IPS-NIHi7 (cell line): ENCODE measurements around the gene IFNB1.

Source experiments
- DNase-seq: peaks from one replicate; pipeline ENCODE4 v3.0.0; 2012; ENCODE audit warnings: mixed read lengths; ENCODE audit errors: extremely low spot score

Gene IFNB1

DNA sequence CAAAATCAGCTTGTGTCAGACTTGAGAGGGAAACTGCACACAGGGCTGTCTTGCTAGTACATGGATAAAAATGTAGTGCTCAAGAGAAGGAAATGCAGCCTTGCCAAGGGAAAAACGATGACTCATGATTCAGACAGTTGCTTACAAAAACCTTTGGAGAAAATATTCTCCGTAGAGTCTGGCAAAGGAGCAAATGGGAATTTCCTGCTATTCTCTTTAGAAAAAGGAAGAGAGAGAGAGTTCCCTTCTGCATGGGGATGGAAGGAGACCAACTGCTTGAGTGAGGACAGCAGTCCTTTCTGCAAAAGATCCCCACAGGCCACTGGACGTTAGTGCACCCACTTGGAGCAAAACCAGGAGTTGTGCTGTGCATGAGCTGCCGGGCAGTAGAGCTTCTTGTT, 7.6 kb downstream of the IFNB1 start:
- DNase-seq = peak; percentile 32

DNA sequence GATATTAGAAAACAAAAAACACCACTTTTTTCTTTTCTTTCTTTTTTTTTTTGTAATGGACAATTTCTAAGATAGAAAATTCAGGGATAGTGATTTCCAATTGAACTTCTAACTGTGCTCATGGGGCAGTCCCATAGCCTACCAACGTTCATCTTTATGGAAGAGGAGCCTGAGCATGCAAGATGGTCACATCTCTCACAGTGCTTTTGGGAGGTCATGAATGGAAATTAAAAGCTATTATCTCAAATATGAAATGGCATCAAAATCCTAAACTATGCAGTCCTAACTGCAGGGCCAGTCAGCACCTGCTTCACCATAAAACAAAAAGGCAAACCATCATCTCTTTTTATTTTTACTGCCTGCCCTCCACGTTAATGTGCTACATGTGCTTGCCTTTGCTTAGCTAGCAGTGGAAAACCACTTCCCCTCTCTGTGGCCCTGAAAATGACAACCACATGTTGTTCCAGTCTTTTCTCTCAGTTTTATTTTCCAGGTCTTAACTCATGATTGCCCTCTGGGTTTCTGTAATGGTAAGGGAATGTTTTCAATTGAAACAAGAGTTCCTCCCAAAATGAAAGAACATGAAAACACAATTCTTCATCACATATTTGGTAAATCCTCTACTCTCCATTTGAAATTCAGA, 16.7 kb downstream of the IFNB1 start:
- no peak for DNase-seq

GRCh38 chr9:21056931-21057330, 20.8 kb downstream of the IFNB1 start:
- no peak for DNase-seq

- DNase-seq = no peak
Measured at GRCh38 chr9:21053851-21054250, 23.9 kb downstream of the IFNB1 start.

DNA sequence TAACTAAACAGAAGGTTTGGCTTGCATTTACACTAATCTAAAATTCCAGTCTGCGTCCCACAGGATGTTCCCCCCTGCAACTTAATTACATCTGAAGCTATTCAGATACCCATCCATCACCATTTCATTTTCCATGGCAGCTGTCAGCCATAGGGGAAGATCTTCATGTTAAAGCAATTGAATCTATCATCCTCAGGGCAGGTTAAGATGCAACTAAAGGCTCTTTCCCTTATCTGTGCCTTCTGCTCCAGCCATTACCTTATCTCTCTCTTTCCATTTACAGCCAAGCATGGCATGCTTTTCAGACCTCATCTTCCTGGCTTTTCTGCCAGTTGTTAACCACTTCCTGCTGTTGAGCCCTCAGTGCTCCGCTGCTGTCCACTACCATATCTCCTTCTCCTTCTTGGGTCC, 30.5 kb downstream of the IFNB1 start:
- DNase-seq = no peak

GRCh38 chr9:21043841-21044240, 33.9 kb downstream of the IFNB1 start:
- DNase-seq = no peak

DNA sequence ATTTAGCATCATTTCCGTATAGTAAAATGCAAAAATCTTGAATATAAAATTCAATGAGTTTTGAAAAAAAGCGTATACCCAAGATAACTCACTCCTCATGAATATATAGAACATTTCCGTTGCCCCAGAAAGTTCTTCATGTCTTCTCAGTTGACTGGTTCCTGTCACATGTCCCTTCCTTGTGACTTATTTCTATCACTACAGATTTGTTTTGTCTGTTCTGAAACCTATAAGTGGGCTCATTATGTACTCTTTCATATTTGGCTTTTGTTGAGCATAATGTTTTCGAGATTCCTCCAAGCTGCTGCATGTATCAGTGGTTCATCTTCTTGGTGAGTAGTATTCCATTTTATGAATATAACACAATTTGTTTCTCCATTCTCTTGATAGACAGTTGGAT, 35.3 kb downstream of the IFNB1 start:
- no peak for DNase-seq

GRCh38 chr9:21039302-21039701, 38.4 kb downstream of the IFNB1 start:
- DNase-seq = no peak

- DNase-seq = no peak
Measured at GRCh38 chr9:21037278-21037677, 40.5 kb downstream of the IFNB1 start.

DNA sequence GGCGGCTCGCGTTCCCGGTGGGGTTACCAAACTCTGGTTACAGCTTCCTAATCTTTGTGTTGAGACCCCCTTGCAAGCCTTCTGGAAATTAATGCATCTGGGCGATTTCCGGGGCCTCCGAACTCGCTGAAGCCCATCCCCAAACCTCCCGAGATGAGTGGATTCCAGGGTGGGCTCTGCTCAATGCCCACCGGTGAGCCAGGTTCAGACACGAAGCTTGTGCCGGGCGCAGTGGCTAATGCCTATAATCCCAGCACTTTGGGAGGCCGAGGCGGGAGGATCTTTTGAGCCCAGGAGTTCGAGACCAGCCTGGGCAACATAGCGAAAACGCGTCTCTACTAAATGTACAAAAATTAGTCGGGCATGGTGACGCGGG, 45.9 kb downstream of the IFNB1 start:
- DNase-seq = no peak

DNA sequence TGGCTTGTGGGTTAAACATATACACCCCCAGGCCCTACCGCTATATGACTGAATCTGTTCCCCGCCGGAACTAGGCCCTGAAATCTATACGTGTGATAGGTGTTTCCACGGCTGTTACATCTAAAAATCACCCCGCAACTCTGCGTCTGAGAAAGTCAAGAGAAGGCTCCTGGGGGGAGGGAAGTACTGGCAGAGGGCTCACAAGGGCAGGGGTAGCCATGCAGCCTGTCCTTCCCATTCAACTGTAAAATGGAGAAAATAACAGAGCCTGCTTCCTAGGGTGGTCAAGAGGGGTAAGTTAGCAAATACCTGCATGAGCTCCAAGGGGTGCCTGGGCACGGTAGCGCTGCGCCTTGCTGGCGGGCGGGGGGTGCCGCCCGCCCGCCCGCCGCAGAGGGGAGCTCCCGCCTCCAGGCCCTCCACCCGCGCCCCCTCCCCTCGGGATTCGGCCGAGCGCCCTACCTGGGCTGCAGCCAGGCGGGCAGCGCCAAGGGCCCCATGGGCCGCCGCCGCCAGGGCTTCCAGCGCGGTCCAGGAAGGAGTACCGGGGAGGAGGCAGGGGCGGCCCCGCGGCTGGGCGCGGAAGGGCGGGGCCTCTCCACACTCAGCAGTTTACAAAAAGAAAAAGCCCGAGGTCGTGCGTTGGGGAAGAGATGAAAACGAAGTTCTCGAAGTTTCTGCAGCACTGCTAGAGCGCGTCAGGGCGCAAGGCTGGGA, 46.5 kb downstream of the IFNB1 start, which contains the start of gene HACD4:
HACD4 (minus strand) TSS at position 550 of the 717 bp plus-strand sequence; CDS start at position 500, 50 bp downstream.
- DNase-seq = peak; percentile 83

GRCh38 chr9:21030389-21031035, 47.2 kb downstream of the IFNB1 start:
- DNase-seq = peak; percentile 38

DNA sequence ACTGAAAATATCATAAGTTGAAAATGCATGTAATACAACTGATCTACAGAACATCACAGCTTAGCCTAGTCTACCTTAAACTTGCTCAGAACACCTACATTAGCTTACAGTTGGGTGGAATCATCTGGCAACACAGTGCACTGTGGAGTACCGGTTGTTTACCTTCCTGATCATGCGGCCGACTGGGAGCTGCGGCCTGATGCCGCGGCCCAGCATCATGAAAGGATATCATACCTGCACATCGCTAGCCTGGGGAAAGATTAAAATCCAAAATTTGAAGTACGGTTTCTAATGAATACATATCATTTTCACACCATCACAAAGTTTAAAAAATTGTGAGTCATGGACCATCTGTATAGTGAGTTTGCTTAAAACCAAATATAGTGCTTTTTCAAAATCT, 48.1 kb downstream of the IFNB1 start:
- no peak for DNase-seq

- no peak for DNase-seq
Measured at GRCh38 chr9:21028466-21028865, 49.3 kb downstream of the IFNB1 start.

- no peak for DNase-seq
Measured at GRCh38 chr9:21027295-21027694, 50.4 kb downstream of the IFNB1 start.
